DMS79 (cell line): Measurements from ENCODE around the gene TEN1.
A peak's percentile ranks its signal among the peaks of the same experiment; 100 is the strongest.
"Not testable (repeated sequence)": the region's sequence is repeated elsewhere in the genome, so short reads cannot be mapped to it uniquely, and the experiment has no call there.

Experiments
- DNase-seq: peaks from one replicate; lab custom pipeline; 2025; lab: John Stamatoyannopoulos, UW

Gene TEN1

GRCh38 chr17:76027159-76027839 lies 48.3 kb downstream of the TEN1 start, which contains the start of gene EVPL:
Gene EVPL (minus strand): TSS chr17:76027306. CDS start chr17:76027198, 108 bp downstream.
- peak; percentile 34 for DNase-seq

- DNase-seq = no peak
Measured at GRCh38 chr17:76032073-76032779, 53.2 kb downstream of the TEN1 start.

- no peak for DNase-seq
Measured at GRCh38 chr17:76032780-76033108, 53.7 kb downstream of the TEN1 start.

GRCh38 chr17:76033139-76033538 lies 54.1 kb downstream of the TEN1 start:
- no peak for DNase-seq

GRCh38 chr17:76034428-76035350 lies 55.6 kb downstream of the TEN1 start:
- no peak for DNase-seq

- no peak for DNase-seq
Measured at GRCh38 chr17:76036497-76037261, 57.6 kb downstream of the TEN1 start.

- no peak for DNase-seq
Measured at GRCh38 chr17:76038050-76038449, 59.0 kb downstream of the TEN1 start.

GRCh38 chr17:76039121-76039520 lies 60.1 kb downstream of the TEN1 start:
- no peak for DNase-seq

- DNase-seq = no peak
Measured at GRCh38 chr17:76040376-76040775, 61.3 kb downstream of the TEN1 start.

- DNase-seq = not testable (repeated sequence)
Measured at GRCh38 chr17:76042868-76043267, 63.8 kb downstream of the TEN1 start.

GRCh38 chr17:76044475-76045007 lies 65.5 kb downstream of the TEN1 start:
- DNase-seq = not testable (repeated sequence)

- no peak for DNase-seq
Measured at GRCh38 chr17:76046064-76046463, 67.0 kb downstream of the TEN1 start.

- no peak for DNase-seq
Measured at GRCh38 chr17:76048025-76048605, 69.1 kb downstream of the TEN1 start.

GRCh38 chr17:76048711-76049110 lies 69.7 kb downstream of the TEN1 start:
- no peak for DNase-seq

GRCh38 chr17:76049239-76049638 lies 70.2 kb downstream of the TEN1 start:
- no peak for DNase-seq

GRCh38 chr17:76049836-76050537 lies 70.9 kb downstream of the TEN1 start:
- DNase-seq = no peak
